Uterus (tissue), 2 donors: ENCODE results near the gene ZSCAN30.

ENCODE experiments used
- POLR2A ChIP-seq, 2 donors: fragments of 450-650 bp; IDR thresholded peaks; one replicate each; pipeline ENCODE4 v1.6.1; 2016; ENCODE audit warnings: antibody characterized with exemption in 2 of 2, mild to moderate bottlenecking in 1 of 2, moderate library complexity in 1 of 2
- TF ChIP-seq, protein P1 (sequence below), 4 experiments: fragments of 200-600 bp in 2 of 4; fragments of 450-650 bp in 2 of 4; sonication (generic) in 2 of 4; IDR thresholded peaks; one replicate each; pipeline ENCODE4 v1.5.1; 2016 to 2019; ENCODE audit warnings: antibody characterized with exemption in 4 of 4, mild to moderate bottlenecking in 2 of 4, moderate library complexity in 1 of 4

DNA sequence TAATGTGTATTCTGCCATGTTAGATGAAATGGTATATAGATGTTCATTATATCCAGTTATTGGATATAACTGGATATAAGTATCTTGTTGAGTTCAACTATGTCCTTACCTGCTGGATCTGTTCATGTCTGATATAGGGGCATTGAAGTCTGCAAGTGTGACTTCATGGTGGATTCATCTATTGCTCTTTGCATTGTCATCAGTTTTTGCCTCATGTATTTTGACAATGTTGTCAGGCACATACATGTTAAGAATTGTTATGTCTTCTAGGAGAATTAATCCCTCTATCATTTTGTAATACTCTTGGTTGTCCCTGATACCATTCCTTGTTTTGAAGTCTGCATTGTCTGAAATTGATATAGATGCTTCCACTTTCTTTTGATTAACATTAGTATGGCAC, 38.8 kb upstream of the ZSCAN30 start:
- no peak for TF ChIP-seq POLR2A (IDR thresholded peaks at IDR 0.05)
- TF ChIP-seq, protein P1, sequence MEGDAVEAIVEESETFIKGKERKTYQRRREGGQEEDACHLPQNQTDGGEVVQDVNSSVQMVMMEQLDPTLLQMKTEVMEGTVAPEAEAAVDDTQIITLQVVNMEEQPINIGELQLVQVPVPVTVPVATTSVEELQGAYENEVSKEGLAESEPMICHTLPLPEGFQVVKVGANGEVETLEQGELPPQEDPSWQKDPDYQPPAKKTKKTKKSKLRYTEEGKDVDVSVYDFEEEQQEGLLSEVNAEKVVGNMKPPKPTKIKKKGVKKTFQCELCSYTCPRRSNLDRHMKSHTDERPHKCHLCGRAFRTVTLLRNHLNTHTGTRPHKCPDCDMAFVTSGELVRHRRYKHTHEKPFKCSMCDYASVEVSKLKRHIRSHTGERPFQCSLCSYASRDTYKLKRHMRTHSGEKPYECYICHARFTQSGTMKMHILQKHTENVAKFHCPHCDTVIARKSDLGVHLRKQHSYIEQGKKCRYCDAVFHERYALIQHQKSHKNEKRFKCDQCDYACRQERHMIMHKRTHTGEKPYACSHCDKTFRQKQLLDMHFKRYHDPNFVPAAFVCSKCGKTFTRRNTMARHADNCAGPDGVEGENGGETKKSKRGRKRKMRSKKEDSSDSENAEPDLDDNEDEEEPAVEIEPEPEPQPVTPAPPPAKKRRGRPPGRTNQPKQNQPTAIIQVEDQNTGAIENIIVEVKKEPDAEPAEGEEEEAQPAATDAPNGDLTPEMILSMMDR (IDR thresholded peaks at IDR 0.05): no peak
